Glomerular visceral epithelial cell (primary cell): ENCODE data around the gene TKT.

Source experiments
- DNase-seq: peaks from one replicate; pipeline ENCODE4 v3.0.0-alpha.2; 2016; ENCODE audit errors: extremely low spot score

Gene TKT

DNA sequence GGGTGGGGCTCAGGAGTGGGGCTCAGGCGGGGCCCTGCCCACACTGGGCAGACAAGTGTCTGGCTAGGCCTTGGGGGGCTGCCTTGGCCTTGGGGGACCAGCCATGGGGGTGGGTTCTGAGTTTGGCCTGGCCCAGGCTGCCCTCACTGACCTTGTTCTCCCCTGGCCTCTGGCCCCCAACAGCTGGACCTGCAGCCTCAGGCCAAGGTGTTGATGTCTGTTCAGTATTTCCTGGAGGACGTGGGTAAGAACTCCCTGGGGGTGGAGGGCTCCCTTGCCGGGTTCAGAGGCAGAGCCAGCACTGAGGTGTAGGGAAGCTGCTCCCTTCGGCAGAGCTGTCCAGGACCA lies 74.8 kb downstream of the TKT start:
- DNase-seq: no peak

DNA sequence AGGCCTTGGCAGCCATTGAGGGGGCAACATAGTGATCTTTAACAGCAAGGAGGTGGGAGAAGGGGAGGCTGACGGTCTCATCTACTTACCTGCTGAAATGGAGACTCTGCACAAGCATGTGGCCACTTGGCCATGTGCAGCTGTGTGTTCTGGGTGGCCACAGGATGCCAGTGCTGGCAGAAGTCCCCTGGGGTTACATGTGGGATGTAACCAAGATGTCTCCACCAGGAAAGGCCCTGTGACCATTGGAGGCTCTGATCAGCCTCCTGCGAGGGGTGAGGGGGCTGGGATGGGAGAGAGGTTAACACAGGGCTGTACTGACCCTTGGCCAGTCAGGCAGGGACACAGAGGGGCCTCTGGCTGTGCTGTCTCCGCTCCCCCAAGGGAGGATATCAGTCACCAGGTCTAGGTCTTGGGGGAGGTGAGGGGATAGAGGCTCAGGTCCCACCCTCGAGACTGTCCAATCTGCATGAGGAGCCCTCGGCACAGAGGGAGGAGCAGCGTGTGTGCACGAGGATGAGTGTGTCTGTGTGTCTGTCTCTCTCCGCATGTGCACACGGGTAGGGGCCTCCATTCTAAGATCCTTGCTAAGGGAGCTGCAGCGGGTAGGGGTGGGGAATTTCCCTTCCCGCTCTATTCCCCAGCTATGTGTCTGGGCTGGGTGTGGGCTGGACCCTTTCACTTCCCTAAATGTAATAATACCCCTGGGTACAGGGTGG lies 75.4 kb downstream of the TKT start:
- no peak for DNase-seq

DNA sequence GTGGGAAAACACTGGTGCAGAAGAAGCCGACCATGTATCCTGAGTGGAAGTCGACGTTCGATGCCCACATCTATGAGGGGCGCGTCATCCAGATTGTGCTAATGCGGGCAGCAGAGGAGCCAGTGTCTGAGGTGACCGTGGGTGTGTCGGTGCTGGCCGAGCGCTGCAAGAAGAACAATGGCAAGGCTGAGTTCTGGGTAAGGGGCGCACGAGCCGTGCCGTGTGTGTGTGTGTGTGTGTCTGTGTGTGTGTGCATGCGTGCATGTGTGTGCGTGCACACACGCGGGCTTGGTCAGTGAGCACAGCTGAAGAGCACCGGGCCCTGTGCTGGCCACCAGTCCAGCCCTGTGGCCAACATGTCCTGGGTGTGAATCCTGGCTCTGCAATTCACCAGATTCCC lies 76.2 kb downstream of the TKT start:
- DNase-seq: no peak

DNA sequence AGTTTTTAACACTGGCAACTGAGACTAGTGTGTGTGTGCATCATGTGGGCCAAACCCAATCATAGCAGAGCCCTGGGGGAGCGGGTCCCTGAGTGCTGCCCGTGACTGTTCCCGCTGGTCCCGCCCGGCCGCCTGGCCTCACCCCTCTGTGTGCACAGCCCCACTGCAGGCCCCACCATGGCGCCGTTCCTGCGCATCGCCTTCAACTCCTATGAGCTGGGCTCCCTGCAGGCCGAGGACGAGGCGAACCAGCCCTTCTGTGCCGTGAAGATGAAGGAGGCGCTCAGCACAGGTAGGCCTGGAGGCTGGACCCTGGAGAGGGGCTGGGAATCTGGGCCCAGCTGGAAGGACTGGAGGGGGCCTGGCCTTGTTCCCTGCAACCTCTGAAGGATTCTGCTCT lies 77.6 kb downstream of the TKT start:
- no peak for DNase-seq

DNA sequence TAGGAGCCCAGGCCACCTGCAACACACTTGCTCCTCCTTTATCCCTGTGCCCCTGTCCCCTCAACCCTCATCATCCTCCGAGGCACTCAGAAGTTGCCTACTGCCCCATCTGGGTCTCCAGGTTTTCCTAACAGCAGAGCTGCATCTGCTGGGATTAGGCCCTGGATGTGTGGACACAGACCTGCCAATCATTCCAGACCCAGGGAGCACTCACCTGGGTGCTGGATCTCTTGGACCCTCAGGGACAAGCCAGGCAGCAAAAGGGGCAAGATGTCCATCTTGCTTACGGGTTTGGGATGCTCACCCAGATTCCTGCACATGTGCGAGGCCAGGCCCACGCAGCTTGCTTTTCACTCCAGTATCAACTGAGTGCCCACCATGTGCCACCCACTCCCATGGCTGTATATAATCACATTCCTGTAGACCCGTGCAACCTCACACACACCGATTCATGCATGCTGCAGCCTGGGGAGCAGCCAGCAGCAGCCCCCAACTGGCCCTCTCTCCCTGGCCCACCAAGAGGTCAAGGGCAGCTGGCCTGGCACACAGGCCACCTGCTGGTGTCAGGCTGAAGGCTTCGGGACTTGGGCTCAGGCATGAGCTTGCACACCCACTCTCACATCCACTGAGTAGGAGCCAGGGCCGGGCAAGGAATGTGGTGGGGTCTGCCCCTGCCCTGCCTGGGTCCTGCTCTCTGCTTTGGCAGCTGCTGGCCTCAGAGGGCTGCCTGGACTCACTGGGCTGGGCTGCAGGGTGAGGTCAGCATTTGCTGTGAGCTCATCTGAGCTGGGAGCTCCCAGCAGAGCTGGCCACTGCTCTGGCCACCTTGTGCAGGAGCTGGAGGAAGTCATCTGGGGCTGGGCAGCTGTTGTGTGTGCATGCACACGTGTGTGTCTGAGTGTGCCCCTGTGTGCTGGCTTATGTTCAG lies 79.9 kb downstream of the TKT start:
- no peak for DNase-seq
